ENCODE measurements around the gene CANT1.

- TF ChIP-seq CTCF (IDR thresholded peaks at IDR 0.05) (no peak), POLR2A (IDR thresholded peaks at IDR 0.05) (no peak)
These were observed 21.4 kb downstream of the CANT1 start for GRCh38 chr17:78988152-78988551.
